ENCODE data around the gene IPMK.

DNA sequence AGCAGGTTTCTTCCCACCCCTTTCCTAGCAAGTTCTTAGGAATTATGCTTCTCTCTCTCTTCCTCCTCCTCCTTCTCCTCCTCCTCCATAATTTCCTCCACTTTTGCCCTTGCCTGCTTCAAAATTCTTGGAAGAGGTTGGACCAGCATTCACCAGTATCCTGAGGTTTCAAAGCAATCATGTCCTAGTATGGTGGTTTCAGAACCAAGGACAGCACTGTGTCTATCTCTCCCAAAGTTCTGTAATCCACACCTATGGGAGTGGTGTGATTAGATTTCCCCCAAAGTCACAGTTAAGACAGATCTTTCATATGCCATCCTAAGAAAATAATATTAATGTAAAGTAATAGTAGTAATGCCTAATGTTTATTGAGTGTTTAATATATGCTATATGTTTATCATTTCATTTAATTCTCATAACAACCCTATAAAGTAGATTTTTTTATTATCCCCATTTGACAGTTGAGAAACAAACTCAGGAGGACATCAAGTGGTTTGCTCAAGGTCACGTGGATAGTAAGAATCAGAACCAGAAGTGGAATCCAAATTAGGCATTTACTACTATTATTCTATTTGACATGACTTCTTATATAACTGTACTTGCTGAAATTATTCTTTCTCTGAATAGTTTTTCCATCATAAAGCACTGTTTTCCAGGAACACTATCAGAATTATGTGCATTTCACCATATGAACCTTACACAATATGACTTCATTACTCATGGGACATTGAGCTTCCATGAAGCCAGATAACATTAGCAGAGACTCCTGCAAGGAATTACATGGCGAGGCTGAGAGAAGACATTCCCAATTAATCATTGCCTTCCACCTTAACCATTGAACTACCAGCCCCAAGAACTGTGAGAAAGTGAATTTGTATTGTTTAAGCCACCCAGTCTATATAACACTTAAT, 91.4 kb downstream of the IPMK start:
- TF ChIP-seq, protein P1, sequence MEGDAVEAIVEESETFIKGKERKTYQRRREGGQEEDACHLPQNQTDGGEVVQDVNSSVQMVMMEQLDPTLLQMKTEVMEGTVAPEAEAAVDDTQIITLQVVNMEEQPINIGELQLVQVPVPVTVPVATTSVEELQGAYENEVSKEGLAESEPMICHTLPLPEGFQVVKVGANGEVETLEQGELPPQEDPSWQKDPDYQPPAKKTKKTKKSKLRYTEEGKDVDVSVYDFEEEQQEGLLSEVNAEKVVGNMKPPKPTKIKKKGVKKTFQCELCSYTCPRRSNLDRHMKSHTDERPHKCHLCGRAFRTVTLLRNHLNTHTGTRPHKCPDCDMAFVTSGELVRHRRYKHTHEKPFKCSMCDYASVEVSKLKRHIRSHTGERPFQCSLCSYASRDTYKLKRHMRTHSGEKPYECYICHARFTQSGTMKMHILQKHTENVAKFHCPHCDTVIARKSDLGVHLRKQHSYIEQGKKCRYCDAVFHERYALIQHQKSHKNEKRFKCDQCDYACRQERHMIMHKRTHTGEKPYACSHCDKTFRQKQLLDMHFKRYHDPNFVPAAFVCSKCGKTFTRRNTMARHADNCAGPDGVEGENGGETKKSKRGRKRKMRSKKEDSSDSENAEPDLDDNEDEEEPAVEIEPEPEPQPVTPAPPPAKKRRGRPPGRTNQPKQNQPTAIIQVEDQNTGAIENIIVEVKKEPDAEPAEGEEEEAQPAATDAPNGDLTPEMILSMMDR (IDR thresholded peaks at IDR 0.05), result no peak
- TF ChIP-seq POLR2A (IDR thresholded peaks at IDR 0.05), result no peak

Measured in uterus (tissue), 2 donors.